ELF-1 (cell line): ENCODE measurements around the gene TMOD1.
A peak's percentile ranks its signal among the peaks of the same experiment; 100 is the strongest.

Experiments used
- DNase-seq: peaks from one replicate; pipeline ENCODE4 v3.0.0-alpha.2; 2016; ENCODE audit warnings: low read depth, low spot score

TMOD1 gene

DNA sequence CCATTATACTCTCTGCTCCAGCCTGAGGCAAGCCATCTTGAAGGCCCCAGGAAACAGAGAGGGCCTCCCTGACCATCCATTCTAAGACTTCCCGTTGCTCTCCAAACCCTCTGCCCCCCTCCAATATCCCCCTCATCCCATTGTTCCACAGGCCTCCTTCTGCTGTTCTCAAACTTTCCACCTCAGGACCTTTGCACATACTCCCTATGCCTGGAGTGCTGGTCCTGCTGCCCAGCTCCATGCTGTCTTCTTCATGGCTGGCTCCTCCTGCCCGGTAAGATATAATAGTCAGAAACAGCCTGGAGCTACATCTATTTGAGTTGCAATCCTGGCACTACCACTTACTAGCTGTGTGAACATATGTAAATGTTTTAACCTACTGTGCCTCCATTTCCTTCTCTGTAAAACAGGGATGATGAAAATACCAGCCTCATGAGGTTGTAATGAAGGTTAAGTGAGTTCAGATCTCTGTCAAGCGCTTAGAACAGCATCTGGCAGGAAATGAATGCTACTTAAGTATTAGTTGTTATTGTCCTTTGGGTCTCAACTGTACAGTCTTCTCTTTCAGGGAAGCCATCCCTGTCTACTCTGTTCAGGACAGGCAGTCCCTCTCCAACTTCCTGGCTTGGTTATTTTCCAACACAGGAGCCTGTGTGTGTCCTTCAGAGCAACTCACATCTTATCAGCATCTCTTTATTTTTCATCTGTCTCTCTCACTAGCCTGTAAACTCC, 45.8 kb downstream of the TMOD1 start:
- no peak for DNase-seq

DNA sequence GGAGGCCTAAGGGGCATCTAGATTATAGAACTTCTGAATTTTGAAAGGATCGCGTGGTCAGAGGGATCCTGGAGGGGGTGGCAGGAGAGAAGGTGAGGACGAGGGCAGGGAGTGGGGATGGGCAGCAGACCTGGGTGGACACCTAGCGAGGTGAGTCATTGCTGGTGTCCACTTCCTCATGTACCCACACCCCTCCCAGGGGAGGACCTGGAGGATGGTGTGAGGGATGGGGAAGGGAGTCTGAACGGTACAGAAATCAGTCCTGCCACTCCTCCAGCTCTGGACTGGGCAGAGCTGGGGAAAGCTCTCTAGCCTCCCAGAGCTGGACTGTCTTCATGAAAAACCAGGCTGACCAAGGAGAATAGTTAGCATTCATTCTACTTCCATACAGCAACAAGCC, 46.9 kb downstream of the TMOD1 start:
- no peak for DNase-seq

DNA sequence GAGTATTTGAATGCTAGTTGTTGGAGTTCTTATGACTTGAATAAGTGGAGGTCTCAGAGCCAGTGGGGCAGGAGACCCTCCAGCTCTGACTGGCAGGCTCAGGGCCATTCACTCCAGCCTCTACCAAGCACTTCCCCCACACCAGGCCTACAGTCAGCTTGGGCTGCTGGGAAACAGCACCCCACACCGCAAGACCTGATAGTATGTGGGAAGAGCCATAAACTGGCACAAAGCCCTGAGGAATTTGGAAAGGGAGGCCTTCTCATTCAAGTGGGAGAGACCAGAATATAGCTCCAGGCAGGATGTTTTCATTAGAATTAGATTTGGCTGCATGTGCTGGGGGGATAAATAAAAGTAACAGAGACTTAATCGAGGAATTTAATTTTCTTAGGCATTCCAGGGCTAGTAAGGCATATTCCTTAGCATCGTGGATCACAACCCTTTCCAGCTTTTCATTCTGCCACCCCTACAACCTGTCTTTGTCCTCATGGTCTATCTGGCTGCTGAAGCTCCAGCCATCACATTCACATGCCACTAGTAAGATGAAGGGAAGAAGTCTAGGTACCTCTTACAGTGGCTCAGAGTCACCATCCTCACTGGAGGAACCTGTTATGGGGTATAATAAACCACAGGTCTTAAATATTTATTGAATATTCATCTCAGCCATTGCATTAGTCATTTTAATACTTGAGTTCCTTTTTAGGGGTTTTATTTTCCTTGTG, 47.5 kb downstream of the TMOD1 start:
- DNase-seq, result no peak

DNA sequence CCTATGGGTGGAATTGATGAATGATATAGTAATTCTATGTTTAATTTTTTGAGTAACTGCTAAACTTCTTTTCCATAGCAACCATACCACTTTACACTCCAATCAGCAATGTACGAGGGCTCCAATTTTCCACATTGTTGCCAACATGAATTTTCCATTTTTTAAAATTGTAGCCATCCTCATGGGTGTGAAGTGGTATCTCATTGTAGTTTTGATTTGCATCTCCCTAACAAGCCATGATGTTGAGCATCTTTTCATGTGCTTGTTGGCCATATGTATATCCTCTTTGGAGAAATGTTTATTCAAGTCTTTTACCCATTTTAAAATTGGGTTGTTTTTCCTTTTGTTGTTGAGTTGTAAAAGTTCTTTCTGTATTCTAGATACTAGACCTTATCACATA, 48.9 kb downstream of the TMOD1 start:
- no peak for DNase-seq

DNA sequence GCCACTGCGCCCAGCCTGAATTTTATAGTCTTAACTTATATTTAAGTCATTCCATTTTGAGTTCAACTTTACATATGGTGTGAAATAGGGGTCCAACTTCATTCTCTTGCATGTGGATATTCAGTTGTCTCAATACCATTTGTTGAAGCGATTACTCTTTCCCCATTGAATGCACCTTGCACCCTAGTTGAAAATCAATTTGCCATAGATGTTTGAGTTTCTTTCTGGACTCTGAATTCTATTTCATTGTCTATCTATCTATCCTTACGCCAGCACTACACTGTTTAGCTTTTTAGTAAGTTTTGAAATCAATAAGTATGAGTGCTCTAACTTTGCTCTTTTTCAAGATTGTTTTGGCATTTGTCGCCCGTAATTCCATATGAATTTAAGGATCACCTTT, 49.8 kb downstream of the TMOD1 start:
- no peak for DNase-seq

DNA sequence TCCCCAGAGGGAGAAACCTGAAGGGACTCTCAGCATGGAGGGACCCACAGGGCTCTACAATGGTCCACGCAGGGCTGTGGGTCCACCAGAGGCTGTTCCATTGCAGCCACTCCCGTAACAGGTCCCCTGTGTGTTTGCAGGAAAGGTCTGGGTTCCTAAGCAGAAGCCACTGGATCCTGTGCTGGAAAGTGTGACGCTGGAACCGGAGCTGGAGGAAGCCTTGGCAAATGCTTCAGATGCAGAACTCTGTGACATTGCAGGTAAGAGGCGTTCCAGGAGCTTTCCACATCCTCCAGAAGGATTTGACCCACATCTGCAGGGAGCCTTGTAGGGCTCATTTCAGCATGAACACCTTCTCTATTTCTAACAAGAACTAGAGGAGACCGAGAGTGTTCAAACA, 51.7 kb downstream of the TMOD1 start:
- no peak for DNase-seq

DNA sequence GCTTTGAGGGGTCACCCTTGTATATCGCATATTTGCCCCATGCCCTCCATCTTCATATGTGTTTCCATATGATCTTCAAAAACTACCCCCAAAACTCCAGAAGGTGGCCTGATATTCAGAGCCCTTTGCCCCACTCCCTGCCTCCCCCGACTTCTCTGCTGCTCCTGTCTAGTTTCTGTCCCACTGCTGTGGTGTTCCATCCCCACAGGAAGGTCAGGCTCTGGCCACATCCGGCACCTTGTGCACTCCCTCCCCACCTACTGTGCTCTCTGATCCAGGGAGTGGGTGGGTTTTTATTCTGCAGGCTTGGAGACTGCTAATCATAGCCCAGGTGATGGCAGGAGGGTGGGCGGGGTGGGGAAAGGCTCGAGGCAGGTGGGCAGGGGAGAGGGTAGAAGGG, 52.4 kb downstream of the TMOD1 start:
- no peak for DNase-seq

DNA sequence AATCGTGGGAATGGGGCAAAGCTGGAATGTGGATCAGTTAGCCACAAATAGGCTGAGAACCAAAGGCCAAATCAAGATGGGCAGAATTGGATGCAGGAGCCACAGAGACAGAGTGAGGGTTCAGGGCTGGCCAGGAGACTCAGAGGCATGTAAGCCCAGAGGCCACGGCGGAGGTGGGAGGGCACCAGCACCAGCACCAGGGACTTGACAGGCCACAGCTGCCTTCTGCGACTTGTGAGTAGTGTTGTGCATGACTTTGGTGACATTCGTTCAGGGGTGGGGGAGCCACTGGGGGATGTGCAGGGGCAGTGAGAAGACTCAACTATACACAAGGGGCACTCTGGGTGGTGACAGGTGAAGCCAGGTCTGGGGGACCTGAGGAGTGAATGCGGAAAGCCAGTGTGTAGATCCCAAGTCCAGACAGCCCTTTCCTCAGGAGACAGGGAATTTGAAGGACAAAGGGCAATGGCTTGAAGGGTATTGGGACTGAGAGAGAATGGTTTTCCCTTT, 53.2 kb downstream of the TMOD1 start:
- DNase-seq, result no peak

DNA sequence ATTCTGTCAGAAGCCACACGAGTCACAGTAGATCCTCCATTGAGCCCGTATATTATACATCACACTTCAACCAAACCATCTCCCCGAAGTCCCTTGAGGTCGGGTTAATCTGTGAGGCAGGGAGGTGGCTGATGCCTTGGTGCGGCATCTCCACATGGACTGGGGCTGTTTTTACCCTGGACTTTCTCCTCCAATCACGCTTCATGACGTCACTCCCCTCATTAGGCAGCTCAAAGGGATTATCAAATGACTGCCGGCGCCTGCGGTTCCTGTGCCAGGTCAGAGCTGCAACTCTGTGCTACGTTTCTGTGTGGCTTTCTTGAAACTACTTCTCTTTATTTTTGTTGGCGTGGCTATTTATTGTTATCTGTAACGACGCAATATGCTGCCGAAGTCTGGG, 53.7 kb downstream of the TMOD1 start:
- no peak for DNase-seq

DNA sequence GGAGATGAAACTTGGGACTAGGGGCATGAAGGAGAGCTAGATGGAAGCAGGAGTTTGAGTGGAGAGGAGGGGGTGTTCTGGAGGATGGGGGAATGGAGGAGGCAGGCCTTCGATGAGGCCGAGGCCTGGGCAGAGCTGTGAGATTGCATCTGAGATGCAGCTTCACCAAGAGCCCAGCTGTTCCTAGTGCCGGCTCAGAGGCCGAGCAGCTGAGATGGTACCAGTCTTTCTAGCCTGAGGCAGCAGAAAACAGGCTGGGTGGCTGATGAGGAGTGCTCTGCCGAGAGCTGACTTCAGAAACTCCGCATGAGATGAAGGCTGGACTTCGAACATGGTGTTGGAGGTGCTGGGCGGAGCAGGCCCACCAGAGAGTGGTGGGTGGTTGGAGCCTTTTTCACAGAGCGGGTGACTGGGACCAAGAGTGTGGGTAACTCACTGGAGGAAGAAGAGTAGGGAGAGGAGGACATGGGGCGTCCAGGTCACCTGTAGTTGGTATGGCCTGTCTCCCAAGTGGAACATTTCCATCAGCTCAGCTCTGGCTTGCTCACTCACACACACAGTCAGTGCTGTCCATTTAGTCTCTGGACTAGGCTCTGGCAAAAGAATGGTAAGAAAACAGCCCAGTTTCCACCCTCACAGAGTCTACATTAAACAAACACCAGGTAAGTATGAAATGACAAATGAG, 54.7 kb downstream of the TMOD1 start:
- peak; percentile 16 for DNase-seq

DNA sequence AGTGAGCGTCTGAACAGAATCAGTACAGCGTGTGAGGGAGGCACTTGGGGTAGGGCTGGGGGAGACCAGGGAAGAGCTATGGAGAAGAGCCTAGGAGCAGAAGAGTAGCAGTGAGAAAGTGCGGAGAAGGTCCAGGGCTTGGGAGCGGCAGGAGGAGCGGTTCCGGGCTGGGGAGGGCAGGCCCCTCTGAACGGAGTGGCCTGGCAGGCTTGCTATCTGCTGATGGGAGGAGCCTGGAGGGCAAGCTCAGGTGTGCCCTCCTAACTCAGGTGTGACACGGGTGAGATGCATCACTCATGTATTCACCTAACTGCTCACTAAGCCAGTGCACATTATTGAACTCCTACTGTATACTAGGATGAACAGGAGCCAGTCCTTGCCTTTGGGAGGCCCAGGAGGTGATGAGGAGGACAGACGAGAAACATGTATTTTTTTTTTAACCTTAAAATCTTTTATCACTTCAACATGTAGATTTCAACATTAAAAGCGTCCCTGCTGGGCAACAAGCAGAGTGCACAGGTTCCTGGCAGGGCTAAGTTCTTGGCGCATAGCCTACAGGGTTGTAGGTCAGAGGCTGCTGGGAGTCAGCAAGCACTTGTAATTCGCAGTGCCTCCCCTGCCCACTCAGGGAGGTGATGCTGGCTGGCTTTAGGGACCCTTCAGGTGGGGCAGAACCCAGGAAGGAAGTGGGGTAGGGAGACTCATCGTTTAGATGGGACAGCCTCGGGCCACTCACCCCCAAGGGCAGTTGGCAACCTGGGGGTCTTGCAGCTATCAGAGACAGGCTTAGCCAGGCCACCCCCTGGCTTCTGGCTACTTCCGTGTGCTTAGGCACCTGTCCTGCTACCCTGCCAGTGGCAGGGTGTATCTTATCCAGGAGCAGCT, 55.5 kb downstream of the TMOD1 start:
- DNase-seq, result no peak

DNA sequence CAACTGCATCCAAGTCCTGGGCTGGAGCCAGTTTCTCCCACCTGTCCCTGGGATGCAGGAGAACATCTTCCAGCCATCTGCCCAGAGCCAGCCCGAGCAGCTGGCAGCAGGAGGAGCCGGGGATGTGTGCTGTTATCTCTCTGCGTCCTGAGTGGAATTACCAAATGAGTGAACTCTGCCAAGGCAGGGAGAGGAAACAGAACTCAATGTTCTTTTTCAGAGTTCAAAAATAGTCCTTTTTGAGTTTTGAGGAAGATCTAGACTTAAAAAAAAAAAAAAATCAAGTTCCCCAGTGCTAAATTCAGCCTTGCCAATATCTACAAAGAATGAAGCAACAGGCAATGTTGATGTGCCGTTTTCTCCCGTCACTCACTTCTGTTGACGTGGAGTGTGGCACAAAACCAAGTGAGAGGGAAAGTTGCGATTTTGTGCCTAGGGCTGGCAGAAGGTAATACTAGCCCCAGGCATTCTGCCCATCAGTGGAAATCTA, 56.2 kb downstream of the TMOD1 start:
- no peak for DNase-seq

DNA sequence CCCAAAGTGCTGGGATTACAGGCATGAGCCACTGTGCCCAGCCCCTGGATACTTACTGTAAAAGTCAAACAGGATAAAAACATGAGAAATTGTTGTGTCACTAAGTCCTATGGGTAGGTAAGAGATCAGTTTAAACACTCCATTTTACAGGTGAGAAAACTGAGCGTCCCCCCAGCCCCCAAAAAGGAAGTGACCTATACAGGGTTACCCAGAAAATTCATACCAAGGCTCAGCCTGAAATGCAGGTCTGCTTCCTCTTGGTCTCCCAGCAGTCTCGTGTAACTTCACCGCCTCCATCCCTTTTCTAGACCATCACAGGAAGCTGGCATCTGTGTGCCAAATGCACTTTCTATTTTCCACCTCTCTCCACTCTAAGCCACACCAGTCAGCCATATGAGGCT, 57.2 kb downstream of the TMOD1 start:
- DNase-seq, result no peak

DNA sequence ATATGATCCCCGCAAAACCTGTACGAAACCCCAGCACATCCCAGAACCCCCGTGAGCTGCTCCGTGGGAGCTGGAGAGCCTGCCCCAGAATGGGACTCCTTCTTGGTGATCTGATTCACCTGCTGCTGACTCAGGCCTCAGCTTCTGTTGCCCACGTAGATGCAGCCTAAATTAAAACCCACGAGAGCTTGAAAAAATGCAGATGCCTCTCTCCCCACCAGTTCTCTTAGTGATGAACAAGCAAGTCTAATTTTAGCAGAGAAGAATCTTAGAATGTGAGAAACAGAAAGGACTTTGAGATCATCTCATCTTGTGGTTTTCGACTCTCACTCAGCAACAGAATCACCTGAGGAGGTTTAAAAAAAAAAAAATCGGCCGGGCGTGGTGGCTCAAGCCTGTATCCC, 57.6 kb downstream of the TMOD1 start:
- no peak for DNase-seq

DNA sequence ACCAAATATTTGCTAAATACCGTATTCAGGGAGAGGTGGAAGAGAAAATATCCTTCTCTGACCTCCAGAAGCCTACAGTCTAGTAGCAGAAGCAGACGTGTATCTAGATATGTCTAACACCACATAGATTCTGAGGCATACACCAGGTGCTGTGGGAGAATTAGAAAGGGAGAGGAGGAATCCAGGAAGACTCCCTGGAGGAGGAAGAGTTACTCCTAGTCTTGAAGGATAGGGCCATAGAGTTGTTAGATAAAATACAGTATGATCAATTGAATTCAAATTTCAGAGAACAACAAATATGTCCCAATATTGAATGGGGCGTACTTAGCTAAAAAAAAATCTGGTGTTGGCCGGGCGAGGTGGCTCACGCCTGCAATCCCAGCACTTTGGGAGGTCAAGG, 58.7 kb downstream of the TMOD1 start:
- no peak for DNase-seq

DNA sequence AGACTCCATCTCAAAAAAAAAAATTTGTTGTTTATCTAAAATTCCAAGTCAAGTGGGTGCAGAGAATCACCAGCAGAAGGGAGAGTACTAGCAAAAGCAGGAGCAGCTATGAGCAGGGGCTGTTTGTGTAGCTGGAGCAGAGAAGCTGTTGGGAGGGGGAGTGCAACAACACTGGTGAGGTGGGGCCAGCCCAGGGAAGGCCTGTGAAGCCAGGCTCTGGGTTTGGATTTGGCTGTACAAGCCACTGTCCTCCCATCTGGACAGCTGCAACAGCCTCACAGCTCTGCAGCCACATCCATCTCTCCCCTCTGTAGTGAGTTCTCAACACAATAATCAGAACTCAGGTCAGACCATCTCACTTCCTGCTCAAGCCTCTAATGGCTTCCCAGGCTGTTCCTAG, 59.4 kb downstream of the TMOD1 start:
- DNase-seq, result no peak

DNA sequence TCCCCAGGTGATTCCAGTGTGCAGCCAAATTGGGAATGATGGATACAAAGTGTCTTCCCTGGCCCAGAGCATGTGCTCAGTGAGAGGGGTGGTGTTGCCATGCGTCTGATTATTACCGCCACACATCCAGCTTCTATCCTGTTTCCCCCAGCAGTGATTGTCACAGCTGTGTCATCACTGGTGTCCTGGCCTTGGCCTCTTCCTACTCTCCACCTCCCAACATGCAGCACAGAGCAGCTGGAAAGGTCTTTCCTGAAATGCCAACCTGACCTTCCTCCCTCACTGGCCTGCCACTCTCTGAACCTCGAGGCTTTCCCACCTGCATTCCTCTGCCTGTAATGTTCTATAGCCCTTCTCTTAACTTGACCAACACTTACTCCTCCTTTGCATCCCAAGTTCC, 60.0 kb downstream of the TMOD1 start:
- DNase-seq, result no peak

DNA sequence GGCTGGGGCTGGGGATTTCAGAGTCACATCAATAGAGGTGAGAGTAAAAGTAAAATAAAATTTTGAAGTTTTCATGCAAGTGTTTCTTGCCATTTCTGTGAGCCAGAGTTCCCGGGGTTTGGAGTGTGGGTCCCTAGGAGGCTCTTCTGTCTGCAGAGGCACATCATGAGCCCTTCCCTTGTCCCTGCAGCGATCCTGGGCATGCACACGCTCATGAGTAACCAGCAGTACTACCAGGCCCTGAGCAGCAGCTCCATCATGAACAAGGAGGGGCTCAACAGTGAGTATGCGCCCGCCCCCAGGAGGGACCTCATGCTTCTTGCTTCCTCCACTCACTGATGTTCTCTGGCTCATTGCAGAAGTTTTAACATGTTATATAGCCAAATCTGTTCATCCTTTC, 61.1 kb downstream of the TMOD1 start:
- no peak for DNase-seq

DNA sequence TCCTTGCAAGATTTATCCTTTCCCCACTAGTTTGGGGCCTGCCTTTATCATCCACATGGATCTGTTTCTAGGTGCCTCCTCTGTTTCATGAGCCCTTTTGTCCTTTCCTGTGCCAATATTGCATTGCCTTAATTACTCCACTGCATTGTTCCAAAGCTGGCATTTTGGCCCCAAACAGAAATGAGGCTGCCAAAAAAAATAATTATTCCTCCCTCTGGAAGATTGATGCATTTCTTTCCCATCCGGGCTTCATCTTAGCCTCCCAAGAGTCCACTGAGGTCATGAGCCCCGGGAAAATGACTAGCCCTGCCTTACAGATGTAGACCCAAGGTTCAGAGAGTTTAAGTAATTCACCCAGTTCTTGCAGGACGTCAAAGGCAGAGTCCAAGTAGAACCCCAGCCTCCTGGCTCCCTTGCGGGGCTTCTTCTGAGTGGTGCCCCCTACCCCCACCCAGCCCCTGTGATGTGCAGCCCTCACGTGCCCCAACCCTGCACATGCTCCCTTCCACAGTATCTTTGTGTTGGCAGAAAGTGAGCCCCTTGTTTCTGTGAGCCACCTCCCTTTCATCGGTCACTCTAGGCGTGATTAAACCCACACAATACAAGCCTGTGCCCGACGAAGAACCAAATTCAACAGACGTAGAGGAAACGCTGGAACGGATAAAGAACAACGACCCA, 62.1 kb downstream of the TMOD1 start:
- DNase-seq, result no peak

DNA sequence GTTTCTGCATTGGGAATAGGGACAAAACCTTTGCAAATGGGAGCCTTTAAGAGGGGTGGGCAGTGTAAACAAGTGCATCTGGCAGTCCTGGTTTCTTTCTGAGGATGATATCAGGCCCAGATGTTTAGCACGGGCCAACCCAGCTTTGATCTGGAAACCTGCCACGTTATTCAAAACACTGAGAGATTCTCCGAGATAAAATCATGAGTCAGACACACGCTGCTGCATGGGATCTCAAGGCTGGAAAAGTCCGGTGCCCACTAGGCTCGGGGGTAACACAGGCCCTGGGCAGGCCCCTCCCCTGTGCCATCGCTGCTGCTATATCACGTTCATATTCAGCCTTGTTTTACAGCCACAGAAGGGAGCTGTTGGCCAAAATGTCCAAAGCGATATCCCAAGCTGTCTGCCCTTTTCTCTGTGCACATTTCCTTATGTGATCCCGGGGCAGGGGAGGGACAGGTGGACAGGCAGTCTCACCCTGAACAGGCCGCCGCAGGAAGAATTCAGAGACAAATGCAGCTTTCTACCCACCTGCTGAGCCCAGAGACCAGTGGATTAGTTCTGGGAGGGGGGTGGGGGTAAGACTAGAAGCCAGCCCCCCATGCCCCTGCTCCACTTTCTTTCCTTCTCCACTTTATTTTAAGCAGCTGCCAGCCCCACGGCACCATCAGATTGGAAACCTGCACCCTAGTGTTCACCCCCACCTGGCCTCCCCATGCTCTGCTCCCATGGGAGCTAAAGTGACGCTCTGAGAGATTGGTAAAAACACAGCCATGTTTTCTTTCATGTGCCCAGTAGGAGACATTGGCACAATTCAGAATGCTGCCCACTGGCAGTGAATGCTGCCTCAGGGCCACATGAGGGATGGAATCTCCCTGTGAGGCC, 63.1 kb downstream of the TMOD1 start:
- peak; percentile 27 for DNase-seq
